Stimulated activated CD4-positive, alpha-beta T cell treated with anti-CD3 and anti-CD28 coated beads, Interleukin-15, amount 100 ng/mL, for 24 hours (primary cell): Measurements from ENCODE around the gene AMACR.

ENCODE experiments used
- DNase-seq: peaks from one replicate; pipeline ENCODE4 v3.0.0-alpha.2; 2020

AMACR gene

DNA sequence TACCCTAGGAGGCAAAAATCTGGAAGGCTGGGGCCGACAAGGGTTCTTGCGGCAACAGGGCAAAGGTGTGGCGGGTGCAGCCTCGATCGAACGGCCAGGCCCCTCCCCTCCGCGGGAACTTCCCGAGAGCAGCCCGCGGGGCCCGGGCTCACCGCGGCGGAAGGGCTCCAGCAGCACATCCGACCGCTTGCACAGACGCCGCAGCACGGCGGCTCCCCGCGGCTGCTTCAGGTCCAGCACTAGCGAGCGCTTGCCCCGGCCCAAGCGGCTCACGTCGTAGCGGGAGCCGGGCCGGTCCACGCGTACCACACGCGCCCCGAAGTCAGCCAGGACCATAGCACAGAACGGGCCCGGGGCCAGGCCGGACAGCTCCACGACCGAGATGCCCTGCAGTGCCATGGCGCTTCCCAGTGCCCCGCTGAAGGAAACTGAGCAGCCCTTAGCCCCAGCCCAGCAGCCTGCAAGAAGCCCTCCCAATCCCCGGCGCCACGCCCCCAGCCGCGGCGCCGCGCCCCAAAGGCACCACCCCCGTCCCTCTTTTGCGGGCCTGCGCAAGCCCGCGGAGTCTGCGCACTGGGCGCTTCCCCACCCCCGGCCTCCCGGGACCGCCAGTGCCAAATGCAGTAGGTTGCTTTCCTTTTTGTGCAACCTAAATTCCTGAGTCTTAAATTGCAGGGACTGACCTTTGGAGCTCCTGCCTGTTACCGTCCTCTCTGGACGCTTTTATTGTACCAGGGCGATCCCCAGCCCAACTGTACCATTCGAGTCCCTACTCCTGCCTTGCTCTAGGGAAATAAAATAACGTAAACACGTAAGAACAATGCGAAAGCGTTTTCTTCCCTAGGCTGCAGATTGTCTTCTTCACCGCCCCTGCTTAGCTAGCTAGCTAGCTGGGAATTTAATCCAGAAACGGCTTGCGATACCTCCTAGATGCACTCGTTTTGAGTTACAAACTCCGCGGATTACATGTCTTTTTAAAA lies at the start of gene AMACR:
Gene AMACR, minus strand, starts transcription at position 430 of the 980 bp plus-strand sequence. Its CDS starts 31 bp downstream, at position 399.
- peak; percentile 93 for DNase-seq

DNA sequence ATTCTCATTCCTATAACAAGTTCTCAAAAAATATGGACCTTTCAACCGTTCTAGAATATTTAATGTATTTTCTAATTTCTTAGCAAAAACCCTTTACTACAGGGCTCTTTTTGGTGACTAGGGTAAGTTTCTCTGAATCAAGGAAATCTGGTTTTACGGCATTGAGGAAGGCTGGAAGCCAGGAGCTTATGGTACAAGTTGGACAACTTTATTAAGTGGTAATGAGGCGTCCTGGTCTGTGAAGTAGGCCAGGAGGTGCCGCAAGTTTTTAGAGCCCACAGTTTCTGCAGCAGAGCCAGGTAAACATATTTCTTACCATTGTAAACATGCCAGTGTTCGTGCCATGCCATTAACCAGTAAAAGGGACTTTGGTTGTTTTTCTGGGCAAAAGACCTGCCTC lies 49.7 kb upstream of the AMACR start:
- DNase-seq: no peak

DNA sequence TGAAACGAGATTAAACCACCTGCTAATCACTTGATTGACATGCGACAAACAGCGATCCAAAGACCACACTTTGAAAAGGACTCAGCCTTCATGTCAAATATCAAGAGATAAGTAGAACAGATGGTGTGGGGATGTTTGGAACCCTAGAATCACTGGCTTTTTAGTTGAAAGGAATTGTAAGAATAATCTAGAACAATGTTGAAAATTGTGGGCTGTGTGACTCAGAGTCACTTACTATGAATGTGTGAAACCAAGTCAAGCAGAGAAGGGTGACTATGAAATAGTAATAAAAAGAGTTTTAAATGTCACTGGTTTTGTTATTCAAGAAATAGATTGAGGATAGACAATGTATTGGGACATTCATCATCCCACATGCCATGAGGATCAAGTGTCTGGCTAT lies 49.3 kb upstream of the AMACR start:
- no peak for DNase-seq

DNA sequence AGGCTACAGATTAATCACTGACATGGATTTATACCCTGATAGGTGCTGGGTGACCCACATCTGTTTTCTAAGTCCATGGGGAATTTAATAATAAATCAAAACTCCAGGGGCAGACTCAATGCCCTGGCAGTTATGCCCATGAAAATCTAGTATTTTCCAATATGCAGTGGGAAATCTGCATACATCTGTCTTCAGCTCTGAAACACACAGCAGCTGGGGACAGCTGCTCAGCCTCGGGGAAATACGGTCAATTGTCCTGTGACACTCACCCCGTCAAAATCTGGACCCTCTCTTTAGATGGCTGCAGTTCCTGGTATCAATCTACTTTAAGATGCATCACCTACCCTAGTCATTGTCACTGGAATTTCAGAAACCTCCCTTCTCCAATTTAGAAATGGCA lies 47.8 kb upstream of the AMACR start:
- DNase-seq: no peak

DNA sequence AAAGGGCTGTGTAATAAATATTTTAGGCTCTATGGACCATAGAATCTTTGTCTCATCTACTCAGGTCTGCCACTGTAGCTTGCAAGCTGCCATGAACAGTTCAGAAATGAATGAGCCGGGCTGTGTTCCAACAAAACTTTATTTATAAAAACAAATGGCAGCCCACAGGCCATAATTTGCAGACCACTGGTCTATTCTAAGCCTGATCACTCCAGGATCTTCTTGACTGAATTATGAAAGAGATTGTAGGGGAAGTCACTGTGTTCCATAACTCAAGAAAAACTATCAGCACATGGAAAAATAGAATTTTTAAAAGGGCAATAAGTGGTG lies 46.5 kb upstream of the AMACR start:
- DNase-seq: no peak

DNA sequence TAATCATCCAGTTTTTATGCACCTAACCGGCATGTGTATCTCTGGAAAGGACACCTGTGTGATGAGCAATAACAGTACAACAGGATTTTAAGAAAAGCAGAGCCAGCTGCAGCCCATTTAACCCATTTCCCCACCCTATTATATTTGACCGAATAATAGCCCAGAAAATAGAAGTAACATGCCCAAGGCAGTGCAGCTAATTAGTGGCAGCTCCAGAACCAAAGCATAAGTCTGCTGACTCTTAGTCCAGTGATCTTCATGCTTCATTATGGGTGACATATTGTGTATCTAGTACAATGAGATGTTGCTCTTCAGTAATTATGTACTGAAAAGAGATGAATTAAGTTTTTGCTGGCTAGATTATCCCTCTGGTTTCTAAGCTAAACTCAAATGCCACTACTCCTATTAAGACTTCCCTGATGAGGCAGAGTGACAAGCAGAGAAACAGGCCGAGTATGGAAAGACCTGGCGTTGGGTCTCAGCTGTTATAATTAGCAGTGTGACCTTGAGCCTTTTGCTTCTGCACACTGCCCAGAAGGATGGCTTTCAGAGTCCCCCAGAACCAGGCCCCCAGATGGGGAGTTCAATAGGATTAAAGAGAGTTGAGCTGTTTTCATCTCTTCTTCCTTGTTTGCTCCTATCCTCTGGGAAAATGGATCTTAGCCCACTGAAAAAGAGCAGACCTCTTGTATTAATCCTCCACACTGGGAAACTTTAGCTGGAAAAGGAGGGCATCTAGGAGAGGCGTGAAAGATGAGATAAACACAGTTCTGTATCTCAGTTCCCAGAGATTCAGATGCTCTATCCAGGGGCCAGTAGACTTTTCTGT lies 45.9 kb upstream of the AMACR start:
- no peak for DNase-seq

DNA sequence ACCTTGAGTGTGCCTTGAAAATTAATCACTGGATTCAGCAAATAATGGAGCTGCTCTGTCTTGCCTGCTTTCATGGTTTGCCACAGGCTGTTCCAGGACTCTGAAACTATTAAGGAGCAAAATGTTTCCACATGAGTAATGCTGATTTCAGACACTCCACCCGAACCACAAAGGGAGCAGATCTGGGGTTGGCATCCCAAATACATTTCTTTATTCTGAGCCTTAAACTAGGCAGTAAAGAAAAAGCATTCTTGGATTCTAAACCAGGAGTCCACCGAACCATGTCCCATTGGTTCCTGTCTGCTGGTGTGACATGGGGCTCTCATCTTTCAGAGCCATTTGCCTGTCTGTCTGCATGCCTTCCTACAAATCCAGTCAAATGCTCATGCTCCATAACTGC lies 45.3 kb upstream of the AMACR start:
- DNase-seq: no peak

DNA sequence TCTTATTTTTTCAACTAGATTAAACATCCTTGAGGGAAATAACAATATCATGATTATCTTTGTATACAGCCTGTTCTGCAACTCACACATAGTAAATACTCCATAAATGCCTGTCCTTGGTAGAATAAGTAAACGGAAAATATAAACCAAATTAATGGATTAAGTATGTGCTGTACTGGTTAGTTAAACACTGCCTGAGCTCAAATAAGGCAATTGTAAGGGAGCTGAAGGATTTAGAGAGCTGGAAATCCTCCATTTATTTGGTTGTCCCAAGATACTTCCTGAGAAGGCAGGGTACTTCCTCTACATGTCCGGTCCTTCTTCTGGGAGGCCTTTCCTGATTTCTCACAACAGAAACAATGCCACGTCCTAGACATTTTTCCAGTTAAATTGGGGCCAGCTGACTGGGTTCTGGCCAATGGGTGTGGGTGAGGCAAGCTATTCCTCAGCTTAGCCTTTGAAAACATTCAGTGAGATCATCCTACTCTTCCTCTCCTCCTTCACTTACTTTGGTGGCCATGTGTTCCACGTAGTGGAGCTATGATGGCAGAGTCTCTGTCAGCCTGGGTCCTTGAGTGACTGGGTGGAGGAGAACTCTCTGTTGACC lies 43.6 kb upstream of the AMACR start:
- DNase-seq: no peak

DNA sequence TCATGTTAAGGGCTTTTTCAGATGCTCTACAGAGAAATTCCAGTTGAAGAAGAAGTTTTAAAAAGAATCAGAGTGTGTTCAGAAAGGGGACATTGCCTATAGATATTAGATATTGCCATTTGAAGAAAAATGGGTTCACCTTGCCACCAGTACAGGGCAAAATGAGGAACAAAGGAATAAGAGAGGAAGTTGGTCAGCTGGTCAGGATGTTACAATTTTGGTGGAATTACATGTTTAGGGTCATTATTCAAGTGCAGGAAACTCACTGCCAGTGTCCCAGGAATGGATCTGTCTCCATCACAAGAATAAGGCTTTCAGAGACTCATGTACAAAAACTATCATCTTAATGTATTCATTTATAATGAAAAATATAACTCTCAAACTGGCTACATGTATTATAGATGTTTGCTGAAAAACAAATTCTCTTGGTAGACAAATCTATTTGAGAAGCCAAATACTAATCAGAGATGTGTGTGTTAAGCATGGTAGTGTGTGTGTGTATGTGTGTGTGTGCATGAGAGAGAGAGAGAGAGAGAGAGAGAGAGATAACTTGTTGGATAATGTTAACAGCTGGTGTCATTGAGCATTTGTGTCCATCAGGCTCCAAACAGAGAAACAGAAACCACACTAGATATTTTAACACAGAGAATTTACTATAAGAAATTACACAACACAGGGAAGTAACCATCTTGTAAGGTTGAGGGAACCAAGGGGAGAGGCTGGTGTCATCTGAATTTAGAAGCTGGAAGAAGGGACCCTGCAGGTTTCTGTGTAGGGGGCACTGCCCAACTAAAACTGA lies 40.1 kb upstream of the AMACR start:
- no peak for DNase-seq

DNA sequence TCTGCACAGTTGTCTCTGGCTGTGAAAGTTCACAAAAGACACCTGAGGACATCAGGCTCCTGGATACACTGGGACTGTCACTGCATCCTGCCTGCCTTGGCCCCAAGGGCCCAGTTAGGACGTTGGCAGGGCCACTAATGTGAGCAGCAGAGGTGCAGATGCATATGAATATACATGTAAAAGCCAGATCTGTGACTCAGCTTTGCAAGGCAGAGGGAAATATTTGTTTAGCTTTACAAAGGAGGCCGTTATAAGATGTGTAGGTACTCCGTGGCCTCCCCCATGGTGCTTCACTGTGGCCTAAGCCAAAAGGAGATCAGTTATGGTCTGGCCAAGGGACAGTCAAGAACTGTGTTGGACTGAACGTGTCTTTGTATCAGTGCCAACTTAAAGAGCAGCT lies 39.3 kb upstream of the AMACR start:
- DNase-seq: no peak

DNA sequence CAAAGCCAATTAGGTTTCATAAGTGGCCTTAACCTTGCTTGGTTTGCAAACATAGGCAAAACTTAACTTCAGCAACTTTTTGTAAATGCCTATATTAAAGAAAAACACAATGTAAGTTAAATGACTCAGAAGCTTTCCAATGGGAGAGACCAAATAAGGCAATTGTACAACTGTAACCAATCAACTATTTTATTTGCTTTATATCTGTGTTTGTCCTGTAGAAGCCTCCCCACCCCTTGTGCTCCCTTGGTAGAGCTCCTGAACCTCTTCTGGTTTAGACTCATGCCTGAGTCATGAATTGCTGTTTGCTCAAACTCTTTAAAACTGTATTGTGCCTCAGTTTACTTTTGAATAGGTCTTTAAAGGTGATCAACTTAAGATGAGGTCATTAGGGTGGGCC lies 38.1 kb upstream of the AMACR start:
- DNase-seq: no peak

DNA sequence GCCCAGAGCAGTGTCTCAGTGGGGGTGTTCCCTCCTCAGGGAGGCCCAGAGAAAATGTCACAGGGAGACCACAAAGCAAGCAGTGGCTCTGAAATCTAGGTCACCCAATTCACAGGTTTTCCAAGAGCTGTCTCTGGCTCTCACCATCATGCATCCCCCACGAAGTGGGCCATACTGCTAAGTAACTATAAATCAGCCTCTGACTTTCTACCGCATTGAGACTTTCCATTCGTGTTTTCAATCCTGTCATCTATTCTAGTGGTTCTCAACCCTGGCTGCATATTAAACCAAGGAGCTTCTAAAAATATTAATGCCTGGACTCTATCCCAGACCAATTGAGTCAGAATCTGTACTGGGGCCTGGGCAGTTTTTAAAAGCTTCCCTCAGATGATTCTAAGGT lies 37.2 kb upstream of the AMACR start:
- DNase-seq: no peak

DNA sequence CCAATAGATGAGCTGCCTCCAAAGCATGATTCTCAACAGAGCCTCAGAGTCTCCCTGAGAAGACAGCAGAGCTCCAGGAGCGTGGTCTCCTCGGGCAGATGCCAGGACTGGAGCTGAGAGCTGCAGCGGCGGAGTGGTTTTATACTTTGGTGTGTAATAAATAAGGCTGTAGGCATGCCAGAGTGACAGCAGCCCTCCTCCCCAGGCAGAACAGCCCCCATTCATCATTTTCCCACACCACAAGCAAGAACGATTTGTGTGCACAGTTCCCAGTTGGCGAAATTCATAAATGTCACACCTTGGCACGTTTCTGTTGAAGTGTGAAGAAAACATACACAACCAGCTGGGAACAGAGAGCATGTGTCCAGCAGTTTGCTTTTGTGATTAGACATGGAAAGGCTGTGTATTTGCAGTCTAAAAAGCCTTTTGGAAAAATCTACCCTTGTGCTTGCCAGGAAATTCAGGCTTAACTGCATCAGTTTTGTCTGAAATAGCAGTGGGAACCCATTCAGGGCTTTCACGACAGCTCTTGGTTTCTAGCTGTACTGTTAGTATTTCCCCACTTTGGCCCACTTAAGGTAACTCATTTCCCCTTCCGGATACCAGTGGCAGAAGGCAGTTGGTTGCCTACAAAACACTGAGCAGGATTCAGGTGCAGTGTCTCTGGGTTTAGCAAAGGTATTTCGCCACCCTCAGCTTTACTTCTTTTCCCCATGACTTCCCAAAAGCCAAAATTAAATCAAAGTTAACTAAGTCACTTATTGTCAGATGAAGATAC lies 35.4 kb upstream of the AMACR start, which contains the start of gene C1QTNF3:
Gene C1QTNF3, minus strand, starts transcription at position 115 of the 778 bp plus-strand sequence. Its CDS starts 88 bp downstream, at position 27.
- DNase-seq: no peak

DNA sequence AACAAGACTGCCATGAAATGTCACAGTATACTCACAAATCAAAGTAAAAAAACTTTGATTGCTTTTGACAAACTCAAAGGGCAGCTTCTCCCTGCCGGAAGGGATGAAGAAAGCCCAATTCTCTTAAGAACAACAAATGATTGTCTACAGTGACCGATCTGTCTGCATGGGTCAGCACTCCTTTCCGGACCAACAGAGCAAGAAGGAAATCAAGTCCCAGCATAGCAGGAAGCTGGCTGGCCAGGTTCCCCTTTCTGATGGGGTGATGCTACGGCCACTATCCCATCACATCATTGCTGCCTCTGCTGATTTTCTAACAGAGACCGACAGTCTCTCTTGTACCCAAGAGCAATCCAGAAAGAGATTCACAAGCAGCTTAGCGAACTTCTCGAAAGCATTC lies 34.5 kb upstream of the AMACR start:
- no peak for DNase-seq

DNA sequence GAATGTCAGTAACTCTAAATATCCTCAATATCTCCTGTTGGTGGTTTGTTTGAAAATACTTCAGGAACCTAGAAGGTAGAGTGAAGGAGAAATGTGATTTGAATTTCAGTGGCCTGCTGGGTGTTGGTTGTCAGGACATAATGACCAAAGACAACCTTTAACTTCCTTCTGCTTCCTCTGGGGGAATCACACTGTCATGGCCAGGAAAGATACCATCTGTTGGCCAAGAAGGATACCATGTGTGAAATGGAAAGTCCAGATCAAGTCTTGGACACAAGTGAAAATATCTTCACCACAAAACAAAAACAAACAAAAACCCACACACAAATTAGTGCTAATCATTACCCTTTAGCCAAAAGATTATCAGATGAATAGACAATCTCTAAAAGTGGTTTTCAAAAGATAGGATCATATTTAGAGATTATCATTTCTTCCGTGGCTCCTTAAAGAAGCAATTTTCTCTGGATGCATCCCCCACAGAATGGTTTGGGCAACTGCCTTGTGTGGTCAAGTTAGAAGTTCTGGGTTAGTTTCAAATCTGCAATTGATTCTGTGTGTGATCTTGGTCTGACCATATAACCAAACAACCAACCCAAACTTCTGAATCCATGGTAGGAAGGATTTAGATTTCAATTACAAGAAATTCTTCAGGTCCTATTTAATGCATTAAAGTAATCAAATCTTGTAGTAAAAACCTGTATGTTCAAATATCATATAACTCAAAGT lies 33.6 kb upstream of the AMACR start:
- DNase-seq: no peak

DNA sequence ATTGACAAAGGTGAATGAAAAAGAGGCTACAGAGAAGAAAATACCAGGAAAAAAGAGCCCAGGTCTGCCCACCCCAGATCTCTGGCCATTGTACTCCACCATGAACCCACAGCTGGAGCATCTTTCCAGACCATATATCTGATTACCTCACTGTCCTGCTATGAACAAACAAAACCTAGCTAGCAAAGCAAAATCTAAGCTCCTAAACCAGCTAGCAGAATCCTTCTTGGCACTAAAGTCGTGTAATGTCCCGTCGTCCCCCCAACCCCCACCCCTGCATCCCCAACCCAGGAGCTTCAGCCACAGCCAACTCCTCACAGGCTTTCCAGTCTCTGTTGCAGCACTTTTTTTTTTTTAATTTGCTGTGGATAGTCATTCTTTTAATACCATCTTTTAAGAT lies 32.6 kb upstream of the AMACR start:
- DNase-seq: no peak

DNA sequence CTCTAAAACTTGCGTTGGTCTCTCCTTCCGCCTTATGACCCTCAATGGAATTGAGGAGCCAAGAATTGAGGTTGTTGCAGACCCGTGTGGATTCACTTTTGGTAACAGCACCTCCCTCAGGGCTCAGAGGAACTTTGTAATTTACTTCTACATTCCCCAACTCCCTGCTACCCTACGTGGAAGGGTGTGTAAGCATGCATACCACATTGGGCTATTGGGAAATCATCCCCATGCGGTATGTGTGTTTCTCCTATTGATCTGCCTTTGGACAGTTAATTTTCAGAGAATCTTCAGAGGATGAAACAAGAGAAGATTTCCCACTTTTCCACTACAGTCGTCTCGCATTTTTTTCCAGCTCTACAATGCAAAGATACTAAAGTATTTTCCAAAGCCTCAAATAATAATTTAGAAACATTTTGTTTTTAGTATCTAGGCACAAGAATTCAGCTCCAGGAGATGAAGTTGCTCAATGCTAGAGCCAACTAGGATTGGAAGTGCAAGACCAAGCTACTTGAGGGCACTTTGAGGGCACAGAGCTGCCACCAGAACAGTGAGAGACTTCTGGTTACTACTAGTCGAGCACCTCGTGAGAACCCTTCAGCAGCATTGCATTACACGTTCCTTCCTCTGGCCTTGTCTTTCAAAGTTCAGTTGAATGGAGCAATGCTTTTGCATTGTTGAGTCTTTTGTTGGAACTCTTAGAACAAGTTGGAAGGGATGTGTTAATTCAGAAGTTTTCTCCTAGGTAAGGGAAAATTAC lies 31.7 kb upstream of the AMACR start:
- DNase-seq: no peak

DNA sequence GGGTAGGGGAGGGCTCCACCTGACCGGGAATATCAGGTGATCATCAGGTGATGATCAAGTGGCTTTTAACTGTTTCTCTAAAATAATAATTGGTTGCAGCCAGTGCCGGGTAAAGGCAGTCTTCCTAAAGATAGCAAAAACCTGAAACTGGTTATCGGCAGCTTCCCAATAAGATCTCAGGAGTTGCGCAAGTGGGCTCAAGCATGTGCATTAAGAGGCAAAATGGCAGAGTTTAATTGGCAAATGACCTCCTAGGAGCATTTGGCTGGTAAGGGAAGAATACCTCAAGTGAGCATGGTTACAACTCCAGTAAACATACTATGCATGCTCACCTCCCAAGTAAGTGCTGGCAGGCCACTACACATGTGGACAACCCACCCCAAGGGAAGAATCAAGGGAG lies 31.0 kb upstream of the AMACR start:
- DNase-seq: no peak

DNA sequence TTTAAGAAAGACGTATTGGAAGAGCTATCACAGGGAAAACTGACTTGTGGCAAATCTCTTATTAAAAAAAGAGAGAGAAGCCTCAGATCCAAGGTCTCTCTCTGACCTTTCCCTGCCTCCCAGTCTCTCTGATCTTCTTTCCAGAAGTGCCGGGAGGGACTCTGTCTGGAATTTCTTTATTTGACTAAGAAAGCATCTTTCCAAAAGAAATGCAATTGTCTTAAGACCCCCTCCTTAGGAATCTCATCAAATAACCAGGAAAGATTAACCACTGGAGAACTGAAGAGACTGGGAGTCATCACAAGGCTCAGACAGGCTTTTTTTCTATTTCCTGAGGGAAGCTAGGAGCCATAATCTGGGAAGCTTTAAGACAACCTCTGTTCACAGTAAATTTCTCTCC lies 30.5 kb upstream of the AMACR start:
- no peak for DNase-seq

DNA sequence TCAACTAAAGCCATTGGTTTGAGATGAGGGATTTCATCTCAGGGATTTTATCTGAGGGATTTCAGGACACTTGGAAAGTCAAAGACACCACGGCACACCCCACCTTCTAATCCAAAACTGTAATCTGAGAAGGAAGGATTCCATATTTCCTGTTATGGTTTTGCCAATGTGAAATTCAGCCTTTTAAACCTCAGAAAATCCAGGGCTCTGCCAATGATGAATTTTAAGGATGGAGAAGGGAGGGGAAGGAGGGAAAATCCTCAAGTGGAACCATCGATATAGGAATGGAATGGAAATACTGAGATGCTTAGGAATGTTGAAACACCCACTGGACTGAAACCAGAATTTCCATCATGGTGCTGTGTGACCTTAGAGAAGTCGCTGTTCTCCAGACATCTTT lies 29.9 kb upstream of the AMACR start:
- DNase-seq: no peak
